HG03045 (cell line): Measurements from ENCODE around the gene ZSCAN16.
"Not testable (repeated sequence)": the region's sequence is repeated elsewhere in the genome, so short reads cannot be mapped to it uniquely, and the experiment has no call there.

Experiments
- ATAC-seq: cut with Tn5 transposase; IDR thresholded peaks from one replicate; pipeline ENCODE4 v1.9.1; 2021; ENCODE audit warnings: mild to moderate bottlenecking, moderate library complexity; ENCODE audit not compliant: unreplicated experiment

ZSCAN16 gene

DNA sequence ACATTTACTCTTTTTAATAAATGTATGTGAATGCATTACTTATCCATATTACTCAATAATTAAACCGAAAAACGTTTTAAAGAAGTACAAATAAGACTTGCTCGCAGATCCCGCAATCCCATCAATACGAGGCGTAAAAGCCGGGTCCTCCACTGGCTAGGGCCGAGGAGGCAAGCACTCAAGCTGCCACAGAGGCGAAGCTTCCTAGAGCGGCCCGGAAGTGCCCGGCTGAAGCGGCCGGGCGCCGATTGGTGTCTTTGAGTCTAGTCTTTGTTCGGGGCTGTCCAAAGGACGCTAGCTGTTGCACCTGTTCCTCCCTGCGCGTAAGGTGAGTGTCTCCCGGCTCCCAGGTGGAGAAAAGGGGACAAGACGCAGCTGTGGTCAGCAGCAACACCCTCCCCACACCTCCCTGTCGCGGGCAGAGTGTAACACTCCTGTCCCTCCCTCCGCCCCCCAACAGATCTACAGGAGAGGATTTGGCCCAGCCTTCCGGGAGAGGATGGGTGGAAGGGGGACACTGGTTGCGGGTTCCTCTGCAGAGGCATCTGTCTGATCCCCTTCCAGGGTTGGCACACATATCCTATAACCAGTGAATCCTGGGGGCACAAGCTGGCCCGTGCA is at the start of gene ZSCAN16:
Gene ZSCAN16 (plus strand): TSS at position 260 of the 621 bp plus-strand sequence. CDS start 835 bp downstream, outside the sequence.
- ATAC-seq, result peak; percentile 99

DNA sequence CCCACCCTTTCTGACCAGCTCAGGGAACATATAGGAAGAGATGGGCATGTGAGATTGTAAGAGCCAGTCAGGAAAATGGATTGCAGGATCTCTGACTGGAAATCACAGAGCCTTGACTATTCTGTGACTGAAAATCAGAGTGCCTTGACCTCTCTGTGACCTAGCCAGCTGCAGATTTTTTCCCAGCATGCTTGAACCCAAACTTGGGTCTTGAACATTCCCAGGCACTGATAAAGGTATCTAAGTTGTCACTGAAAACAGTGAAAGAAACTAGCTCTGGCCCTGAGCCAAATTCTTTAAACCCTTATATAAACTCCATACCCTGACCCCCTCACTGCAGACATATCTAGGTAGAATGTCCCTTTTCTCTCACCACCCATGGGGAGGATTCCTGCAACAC is 46.4 kb upstream of the ZSCAN16 start:
- no peak for ATAC-seq

GRCh38 chr6:28078836-28079235 is 45.6 kb upstream of the ZSCAN16 start:
- no peak for ATAC-seq

GRCh38 chr6:28080381-28080630 is 44.1 kb upstream of the ZSCAN16 start, which contains the start of gene ZNF165:
ZNF165 (plus strand) TSS chr6:28080568; CDS start chr6:28085481, 4,913 bp downstream.
- ATAC-seq, result peak; percentile 11

DNA sequence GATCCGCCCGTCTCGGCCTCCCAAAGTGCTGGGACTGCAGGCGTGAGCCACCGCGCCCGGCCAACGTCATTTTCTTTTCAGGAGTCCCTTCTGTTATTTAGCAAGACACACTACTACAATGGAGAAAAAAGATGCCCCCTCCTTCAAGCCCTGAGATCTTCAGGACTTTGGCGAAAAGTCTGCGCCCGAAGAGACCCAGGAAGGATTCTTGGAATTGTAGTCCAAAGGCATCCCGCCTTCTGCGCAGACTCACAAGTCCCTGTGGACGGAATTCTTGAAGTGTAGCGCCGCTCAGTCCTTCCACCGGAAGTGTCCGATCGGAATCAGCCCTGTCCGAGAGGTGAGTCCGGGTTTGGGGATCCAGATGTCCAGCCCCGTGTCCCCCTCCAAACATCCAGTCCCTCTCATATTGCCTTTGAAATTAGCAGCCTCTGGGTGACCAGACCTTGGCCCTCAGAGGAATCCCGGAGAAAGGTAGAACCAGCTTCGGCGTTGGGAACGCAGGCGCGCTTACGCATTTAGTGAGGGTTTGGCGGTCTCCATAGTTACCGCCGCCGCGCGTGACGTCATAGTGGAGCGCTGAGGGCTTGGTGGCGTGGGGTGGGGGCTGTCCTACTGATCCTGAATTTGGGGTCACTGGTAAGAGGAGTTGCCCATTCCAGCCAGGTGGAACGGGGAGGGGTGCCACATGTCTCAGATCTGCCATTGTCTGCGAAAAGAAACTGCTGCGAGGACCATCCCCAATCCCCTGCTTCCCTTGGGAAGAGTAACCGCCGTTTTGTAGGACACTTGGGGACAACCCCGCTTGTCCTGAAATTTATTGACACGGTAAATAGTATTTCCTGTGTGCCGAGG is 43.6 kb upstream of the ZSCAN16 start:
- peak; percentile 85 for ATAC-seq

DNA sequence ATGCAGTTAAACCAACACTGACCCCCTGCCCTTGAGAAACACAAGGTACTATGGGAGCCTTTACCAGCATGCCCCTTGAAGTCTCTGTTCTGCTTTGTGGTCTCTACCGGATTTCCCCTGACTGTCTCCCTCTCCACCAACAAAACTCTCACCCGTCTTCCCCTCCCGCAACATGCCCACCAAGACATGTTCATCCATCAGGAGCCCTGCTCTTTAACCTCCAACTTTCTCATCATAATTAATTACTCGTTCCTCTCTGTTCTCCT is 43.0 kb upstream of the ZSCAN16 start:
- ATAC-seq, result no peak

- no peak for ATAC-seq
Observed at GRCh38 chr6:28082939-28083338, 41.5 kb upstream of the ZSCAN16 start.

DNA sequence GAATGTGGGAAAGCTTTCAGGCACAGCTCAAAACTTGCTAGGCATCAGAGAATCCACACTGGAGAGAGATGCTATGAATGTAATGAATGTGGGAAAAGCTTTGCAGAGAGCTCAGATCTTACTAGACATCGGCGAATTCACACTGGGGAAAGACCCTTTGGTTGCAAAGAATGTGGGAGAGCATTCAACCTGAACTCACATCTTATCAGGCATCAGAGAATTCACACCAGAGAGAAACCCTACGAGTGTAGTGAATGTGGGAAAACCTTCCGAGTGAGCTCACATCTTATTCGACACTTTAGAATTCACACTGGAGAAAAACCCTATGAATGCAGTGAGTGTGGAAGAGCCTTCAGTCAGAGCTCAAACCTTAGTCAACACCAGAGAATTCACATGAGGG is 35.4 kb upstream of the ZSCAN16 start:
- no peak for ATAC-seq

DNA sequence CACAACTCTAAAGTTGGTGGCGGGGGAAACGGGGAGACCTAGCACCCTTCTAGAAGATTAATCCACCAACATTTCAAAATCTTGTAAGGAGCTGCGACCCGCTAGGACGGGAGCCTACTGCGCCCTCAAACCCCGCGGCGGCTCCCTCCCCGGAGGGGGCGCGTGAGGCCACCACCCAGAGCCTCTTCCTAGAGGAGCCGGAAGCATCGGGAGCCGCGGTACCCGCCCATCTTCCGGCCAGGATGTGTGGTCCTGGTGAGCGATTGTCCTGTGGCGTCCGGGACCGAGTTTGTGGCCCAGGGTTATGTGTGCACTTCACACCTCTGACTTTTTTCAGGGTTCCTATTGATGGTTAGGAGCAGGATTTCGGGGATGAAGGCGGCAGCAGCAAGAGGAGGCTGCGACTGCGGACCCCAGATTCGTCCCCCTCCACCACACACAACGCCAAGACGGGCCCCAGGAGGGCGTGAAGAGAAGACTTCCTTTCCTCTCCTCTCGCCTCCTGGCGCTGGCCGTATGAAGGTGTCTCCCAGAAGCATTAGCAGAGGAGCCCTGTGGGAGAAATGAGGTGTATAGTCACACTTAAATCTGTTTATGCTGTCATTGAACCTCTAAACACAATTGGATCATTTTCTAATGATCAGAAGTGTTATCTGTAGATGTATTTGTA is 33.4 kb upstream of the ZSCAN16 start:
- no peak for ATAC-seq

GRCh38 chr6:28102222-28102621 is 22.2 kb upstream of the ZSCAN16 start:
- not testable (repeated sequence) for ATAC-seq

GRCh38 chr6:28102699-28103098 is 21.7 kb upstream of the ZSCAN16 start:
- not testable (repeated sequence) for ATAC-seq

GRCh38 chr6:28104392-28105244 is 19.8 kb upstream of the ZSCAN16 start:
- peak; percentile 98 for ATAC-seq

DNA sequence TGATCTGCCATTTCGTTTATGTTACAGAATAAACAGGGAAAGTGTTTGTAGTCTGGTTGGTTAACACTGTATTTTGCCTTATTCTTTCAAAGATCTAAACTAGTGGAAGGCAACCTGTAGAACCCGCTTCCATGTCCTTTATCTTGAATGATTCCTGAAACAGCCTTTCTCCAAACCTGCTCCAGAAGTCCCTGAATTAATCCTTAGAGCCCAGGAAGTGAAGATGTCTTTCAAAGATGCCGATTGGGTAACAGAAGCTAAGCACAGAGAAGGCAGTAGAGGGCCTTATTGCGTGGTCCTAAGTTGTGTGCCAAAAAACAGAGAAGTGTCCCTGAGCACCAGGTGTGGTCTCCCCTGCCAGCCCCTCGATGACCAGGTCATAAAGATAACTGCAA is 19.2 kb upstream of the ZSCAN16 start:
- ATAC-seq, result no peak

DNA sequence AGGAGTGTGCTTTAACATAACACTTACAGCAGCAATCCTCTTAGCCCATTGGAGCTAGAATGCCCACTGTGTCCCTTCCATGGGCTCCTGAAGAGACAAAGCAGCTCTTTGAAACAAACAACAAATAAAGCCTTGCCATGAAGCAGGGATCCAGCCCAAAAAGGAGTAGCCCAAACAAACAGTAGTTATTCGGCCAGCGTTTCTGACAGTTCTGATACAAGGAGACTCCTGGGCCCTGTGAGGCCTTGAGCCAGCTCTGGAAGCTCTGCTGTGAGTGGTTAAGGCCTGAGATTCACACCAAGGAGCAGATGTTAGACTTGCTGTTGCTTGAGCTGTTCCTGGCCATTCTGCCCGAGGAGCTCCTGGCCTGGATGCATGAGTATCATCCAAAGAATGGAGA is 16.9 kb upstream of the ZSCAN16 start:
- no peak for ATAC-seq

DNA sequence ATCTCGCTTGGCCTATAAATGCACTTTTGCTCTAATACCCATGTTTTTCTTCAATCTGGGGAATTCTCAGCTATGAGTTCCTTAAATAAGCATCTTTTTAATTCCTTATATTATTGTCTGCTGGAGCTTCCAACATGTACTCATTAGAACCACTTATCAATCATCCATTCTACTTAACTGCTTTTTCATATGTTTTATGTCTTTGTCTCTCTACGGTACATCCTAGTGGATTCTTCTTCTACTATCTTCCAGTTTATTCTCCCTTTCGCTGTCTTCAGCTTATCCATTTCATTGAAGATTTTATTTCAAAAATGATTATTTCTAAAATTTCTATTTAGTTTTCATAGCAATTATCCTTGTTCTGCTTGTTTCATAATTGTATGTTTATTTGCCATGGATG is 12.4 kb upstream of the ZSCAN16 start:
- ATAC-seq, result no peak

- ATAC-seq, result no peak
Observed at GRCh38 chr6:28115799-28116198, 8.6 kb upstream of the ZSCAN16 start.

- ATAC-seq, result no peak
Observed at GRCh38 chr6:28117386-28118050, 6.9 kb upstream of the ZSCAN16 start.

GRCh38 chr6:28118217-28118616 is 6.2 kb upstream of the ZSCAN16 start:
- ATAC-seq, result no peak

DNA sequence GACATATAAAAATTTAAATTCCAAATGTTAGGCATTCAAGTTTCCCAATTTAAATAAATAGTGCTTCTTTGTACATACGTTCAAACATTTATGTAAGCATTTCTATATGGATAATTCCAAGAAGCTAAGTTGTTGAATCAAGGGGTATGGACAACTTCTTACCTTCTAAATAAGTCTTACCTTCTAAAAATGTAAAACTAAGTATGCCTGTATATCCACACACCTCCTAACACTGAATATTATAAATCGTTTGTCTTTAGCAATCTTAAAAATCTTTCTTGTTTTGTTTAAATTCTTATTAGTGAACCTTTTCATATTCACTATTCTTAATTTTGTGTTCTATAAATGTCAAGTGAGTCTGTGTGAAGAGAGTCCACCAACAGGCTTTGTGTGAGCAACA is 2.5 kb upstream of the ZSCAN16 start:
- ATAC-seq, result no peak

GRCh38 chr6:28122283-28122682 is 2.1 kb upstream of the ZSCAN16 start:
- not testable (repeated sequence) for ATAC-seq

DNA sequence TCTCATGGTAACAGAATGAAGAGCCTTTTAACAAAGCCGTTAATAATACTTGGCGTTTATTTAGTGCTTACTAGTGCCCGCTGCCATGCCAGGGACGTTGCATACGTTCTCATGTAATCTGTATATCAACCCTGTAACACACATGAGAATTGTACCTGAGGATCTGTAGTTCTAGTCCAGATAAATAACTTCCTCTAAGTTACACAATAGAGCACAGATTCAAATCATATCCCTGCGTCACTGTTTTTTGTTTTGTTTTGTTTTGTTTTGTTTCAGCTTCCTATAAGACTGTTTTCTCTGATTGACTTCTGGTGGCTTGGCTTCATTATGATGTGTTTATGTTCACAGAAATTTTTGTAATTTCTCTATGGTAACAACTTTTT is 553 bp downstream of the ZSCAN16 start:
- no peak for ATAC-seq
